Measurements from ENCODE around the gene ARFIP2. TPM values are rescaled to one million over a fixed set of nuclear protein-coding genes. Genes with fewer than 3 reads are reported as not detected.

The ARFIP2 gene
- polyA plus RNA-seq, 2 of the 4 experiments (the other 2 are of a cell fraction) = 79.2 to 87.9 TPM

DNA sequence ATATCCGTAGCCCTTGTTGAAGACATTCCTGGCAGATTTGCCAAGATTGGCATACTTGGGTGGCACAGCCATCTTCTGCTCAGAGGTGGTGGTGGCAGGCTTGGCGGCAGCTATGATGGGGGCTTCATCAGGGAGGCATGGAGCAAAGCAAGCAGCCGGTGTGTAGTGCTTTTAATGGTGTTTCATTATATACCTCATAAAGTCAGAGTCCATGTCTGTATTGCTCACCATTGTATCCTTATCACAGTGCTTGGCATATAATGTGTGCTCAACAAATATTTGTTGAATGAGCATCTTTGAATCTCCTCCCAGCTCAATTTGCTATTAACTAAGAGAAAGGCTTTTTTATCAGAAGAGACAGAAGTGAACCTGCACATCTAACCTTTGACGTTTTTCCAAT lies 8.2 kb upstream of the ARFIP2 start:
- POLR2A ChIA-PET = interaction anchor here (1.1 to 1.3 kb wide), 2 partner anchors 8 to 194 kb away, joined by 3 to 5 read pairs; partner anchors contain the start of genes ARFIP2, MRPL17 and TIMM10B
- no peak for FAIRE-seq
- Histone ChIP-seq H3K9me3 (no peaks in the 10 kb centered on the region), H3K4me2 (no peak overlapping the region), H3K4me3 (no peak overlapping the region), H3K27ac (no peak overlapping the region), H3K4me1 (peaks cover 9% of the 10 kb centered on the region; the same call in 2 of the 3 replicates)
- 41% methylated on average over 4 of the region's 4 CpGs for WGBS (ENCODE audit: missing lambda C conversion rate)
- ATAC-seq = peak in 1 of 2 experiments; percentile 61; a peak in 3 of 6 replicates
- DNase-seq (ENCODE audit: low read depth in 1 of 2, low spot score in 1 of 2) = no peak
- TF ChIP-seq EHMT2 (IDR thresholded peaks at IDR 0.05; ENCODE audit: low read depth) (no peak), EP300 (IDR thresholded peaks at IDR 0.05) (no peak), NR3C1 (IDR thresholded peaks at IDR 0.05) (no peak), POLR2AphosphoS2 (conservative IDR thresholded peaks at IDR 0.05; ENCODE audit: low read length) (no peak), CEBPB (IDR thresholded peaks at IDR 0.05) (no peak), BHLHE40 (IDR thresholded peaks at IDR 0.05; ENCODE audit: low read depth, low read length) (no peak), CBX8 (IDR thresholded peaks at IDR 0.05) (no peak), SMC3 (IDR thresholded peaks at IDR 0.05) (no peak), RFX5 (IDR thresholded peaks at IDR 0.05) (no peak), SREBF2 (IDR thresholded peaks at IDR 0.05) (no peak), POLR2A (IDR thresholded peaks at IDR 0.05; ENCODE audit: low read length) (no peak), EHF (CRISPR knock-in tag; IDR thresholded peaks at IDR 0.05) (no peak)
- TF ChIP-seq, protein P1, sequence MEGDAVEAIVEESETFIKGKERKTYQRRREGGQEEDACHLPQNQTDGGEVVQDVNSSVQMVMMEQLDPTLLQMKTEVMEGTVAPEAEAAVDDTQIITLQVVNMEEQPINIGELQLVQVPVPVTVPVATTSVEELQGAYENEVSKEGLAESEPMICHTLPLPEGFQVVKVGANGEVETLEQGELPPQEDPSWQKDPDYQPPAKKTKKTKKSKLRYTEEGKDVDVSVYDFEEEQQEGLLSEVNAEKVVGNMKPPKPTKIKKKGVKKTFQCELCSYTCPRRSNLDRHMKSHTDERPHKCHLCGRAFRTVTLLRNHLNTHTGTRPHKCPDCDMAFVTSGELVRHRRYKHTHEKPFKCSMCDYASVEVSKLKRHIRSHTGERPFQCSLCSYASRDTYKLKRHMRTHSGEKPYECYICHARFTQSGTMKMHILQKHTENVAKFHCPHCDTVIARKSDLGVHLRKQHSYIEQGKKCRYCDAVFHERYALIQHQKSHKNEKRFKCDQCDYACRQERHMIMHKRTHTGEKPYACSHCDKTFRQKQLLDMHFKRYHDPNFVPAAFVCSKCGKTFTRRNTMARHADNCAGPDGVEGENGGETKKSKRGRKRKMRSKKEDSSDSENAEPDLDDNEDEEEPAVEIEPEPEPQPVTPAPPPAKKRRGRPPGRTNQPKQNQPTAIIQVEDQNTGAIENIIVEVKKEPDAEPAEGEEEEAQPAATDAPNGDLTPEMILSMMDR (IDR thresholded peaks at IDR 0.05) = no peak
- CTCF ChIA-PET = interaction anchor here (1.4 to 3.0 kb wide), 5 partner anchors 9 to 39 kb away, joined by 3 to 13 read pairs (median 5); no protein-coding TSS in a partner anchor

DNA sequence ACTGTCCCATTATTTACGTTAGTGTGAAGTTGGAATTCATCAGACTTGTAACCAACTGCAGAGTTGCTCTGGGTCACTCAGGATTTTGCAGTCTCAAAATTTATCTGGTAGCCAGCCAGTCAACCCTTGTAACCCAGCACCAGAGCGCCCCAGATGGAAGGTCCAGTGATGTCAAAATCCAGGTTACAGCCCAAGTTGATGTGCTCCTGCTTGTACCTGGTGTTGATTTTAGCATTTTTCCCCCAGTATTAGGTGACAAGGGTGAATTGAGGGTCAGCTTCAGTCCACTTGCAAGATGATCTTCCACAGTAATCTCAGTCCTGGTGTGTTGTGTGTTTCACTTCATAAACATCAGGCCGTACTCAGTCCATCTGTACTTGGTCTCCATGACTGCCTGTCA lies 7.7 kb upstream of the ARFIP2 start:
- 97% methylated on average over 3 of the region's 3 CpGs for WGBS (ENCODE audit: missing lambda C conversion rate)
- H3K4me2 ChIP-seq = no peak overlapping the region
- TF ChIP-seq CBX2 (IDR thresholded peaks at IDR 0.05; ENCODE audit: borderline replicate concordance, low read depth) (no peak), FOSL2 (IDR thresholded peaks at IDR 0.05) (no peak), FOSL2 (CRISPR knock-in tag; IDR thresholded peaks at IDR 0.05) (no peak), EHMT2 (IDR thresholded peaks at IDR 0.05; ENCODE audit: low read depth) (no peak)

DNA sequence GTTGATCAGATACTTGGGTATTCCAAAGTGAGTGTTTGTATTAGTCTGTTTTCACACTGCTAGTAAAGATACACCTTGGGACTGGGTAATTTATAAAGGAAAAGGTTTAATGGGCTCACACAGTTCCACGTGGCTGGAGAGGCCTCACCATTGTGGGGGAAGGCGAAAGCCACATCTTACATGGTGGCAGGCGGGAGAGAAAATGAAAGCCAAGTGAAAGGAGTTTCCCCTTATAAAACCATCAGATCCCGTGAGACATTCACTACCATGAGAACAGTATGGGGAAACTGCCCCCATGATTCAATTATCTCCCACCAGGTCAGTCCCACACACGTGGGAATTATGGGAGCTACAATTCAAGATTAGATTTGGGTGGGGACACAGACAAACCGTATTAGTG lies 7.2 kb upstream of the ARFIP2 start:
- POLR2A ChIA-PET = interaction anchor here (0.9 kb wide), 1 partner anchor 109 kb away, joined by 3 read pairs; no protein-coding TSS in a partner anchor
- ATAC-seq = no peak
- no peak overlapping the region for H3K4me2 ChIP-seq

More for the DNA sequence above, 7.7 kb upstream of the ARFIP2 start:
- DNase-seq (ENCODE audit: low read depth in 1 of 2, low spot score in 1 of 2) = no peak
- no peak overlapping the region for H3K4me3 ChIP-seq
- ChIA-PET CTCF (interaction anchor here (1.2 to 3.0 kb wide), 6 partner anchors 10 to 110 kb away, joined by 3 to 13 read pairs (median 4); no protein-coding TSS in a partner anchor), POLR2A (no interaction called here)
- no peak overlapping the region for H3K27ac ChIP-seq
- peaks cover 9% of the 10 kb centered on the region; the same call in 2 of the 3 replicates for H3K4me1 ChIP-seq
- FAIRE-seq = no peak
- ATAC-seq = no peak; a peak in 1 of 6 replicates
- no peaks in the 10 kb centered on the region for H3K9me3 ChIP-seq

DNA sequence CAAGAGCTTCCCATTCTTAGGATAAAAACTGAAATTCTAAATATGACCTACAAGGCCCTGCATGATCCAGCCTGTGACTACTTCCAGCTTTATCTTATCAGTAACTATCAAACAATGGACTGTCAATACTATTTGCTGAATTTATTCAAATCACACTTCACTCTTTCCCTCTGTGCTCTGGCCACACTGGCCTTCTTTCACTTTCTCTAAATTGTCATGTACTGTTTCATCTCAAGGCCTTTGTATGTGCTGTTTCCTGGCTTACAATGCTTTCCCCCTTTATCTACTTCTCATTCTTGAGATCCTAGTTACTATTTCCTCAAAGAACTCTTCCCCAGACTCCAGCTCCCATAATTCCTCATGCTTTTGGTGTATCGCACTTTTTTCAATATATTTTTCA lies 5.8 kb upstream of the ARFIP2 start:
- Histone ChIP-seq H3K4me1 (peaks cover 19% of the 10 kb centered on the region), H3K4me3 (no peak overlapping the region), H3K4me2 (no peak overlapping the region), H3K9me3 (no peaks in the 10 kb centered on the region), H3K27ac (no peak overlapping the region)
- WGBS (ENCODE audit: missing lambda C conversion rate) = 98% methylated on average over 1 of the region's 1 CpG
- CTCF ChIA-PET = interaction anchor here (0.6 to 3.0 kb wide), 5 partner anchors 10 to 767 kb away, joined by 3 to 13 read pairs (median 4); partner anchors contain the start of gene DNHD1
- no peak for DNase-seq (ENCODE audit: low read depth in 1 of 2, low spot score in 1 of 2)
- FAIRE-seq = no peak
- POLR2A ChIA-PET = no interaction called here
- TF ChIP-seq BHLHE40 (IDR thresholded peaks at IDR 0.05; ENCODE audit: low read depth, low read length) (no peak), EP300 (IDR thresholded peaks at IDR 0.05) (no peak)
- ATAC-seq = no peak

More for the DNA sequence above, 7.2 kb upstream of the ARFIP2 start:
- Histone ChIP-seq H3K27ac (no peak overlapping the region), H3K9me3 (no peaks in the 10 kb centered on the region), H3K4me3 (no peak overlapping the region), H3K4me1 (peaks cover 9% of the 10 kb centered on the region; the same call in 2 of the 3 replicates)
- CTCF ChIA-PET = interaction anchor here (1.0 to 3.0 kb wide), 6 partner anchors 12 to 110 kb away, joined by 3 to 13 read pairs (median 4); no protein-coding TSS in a partner anchor
- WGBS (ENCODE audit: missing lambda C conversion rate) = 93% methylated on average over 6 of the region's 6 CpGs
- DNase-seq (ENCODE audit: low read depth in 1 of 2, low spot score in 1 of 2) (no peak), FAIRE-seq (no peak)
- TF ChIP-seq, protein P2, sequence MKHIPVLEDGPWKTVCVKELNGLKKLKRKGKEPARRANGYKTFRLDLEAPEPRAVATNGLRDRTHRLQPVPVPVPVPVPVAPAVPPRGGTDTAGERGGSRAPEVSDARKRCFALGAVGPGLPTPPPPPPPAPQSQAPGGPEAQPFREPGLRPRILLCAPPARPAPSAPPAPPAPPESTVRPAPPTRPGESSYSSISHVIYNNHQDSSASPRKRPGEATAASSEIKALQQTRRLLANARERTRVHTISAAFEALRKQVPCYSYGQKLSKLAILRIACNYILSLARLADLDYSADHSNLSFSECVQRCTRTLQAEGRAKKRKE (CRISPR knock-in tag; IDR thresholded peaks at IDR 0.05; ENCODE audit: low read depth) = no peak
- TF ChIP-seq HOXB13 (CRISPR knock-in tag; IDR thresholded peaks at IDR 0.05; ENCODE audit: low read depth) = no peak
- TF ChIP-seq, protein P3, sequence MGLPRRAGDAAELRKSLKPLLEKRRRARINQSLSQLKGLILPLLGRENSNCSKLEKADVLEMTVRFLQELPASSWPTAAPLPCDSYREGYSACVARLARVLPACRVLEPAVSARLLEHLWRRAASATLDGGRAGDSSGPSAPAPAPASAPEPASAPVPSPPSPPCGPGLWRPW (IDR thresholded peaks at IDR 0.05) = no peak
